Measurements from ENCODE around the gene METTL2A. TPM values are rescaled to one million over a fixed set of nuclear protein-coding genes. Genes with fewer than 3 reads are reported as not detected.

Gene METTL2A, protein sequence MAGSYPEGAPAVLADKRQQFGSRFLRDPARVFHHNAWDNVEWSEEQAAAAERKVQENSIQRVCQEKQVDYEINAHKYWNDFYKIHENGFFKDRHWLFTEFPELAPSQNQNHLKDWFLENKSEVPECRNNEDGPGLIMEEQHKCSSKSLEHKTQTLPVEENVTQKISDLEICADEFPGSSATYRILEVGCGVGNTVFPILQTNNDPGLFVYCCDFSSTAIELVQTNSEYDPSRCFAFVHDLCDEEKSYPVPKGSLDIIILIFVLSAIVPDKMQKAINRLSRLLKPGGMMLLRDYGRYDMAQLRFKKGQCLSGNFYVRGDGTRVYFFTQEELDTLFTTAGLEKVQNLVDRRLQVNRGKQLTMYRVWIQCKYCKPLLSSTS
- 15.6 and 31.9 TPM in 2 replicates for total RNA-seq

DNA sequence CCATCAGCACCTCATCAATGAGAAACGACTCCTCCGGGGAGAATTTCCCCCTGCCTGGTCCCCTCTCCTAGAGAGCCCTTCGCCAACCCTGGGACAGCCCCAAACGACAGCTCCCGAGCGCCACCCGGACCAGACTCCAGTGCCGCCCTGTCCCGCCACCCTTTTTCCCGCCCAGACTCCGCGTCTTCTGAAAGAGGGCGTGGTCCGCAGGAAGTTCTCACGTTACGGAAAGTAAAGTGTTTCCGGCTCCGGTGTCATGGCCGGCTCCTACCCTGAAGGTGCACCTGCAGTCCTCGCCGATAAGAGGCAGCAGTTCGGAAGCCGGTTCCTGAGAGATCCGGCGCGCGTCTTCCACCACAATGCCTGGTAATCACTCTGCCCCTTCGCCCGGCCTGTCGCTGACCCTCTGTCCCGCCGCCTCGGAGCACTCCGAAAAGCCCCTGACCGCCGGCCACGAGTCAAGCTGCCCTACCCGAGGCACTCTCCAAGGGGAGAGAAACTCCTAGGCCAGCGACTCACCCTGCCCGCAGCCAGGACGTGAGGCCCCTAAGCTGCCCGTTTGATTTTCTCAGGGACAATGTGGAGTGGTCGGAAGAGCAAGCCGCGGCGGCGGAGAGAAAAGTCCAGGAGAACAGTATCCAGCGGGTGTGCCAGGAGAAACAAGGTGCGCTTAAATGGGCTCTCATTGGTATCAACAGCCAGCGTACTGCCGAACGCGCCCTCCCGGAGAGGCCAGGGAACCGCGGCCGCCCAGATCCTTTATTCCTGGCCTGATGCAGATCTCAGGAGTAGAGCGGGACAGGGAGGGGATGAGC lies at the start of gene METTL2A:
TSS of gene METTL2A (plus strand) at position 251 of the 815 bp plus-strand sequence. CDS start at position 257, 6 bp downstream.
- TF ChIP-seq, protein P1, sequence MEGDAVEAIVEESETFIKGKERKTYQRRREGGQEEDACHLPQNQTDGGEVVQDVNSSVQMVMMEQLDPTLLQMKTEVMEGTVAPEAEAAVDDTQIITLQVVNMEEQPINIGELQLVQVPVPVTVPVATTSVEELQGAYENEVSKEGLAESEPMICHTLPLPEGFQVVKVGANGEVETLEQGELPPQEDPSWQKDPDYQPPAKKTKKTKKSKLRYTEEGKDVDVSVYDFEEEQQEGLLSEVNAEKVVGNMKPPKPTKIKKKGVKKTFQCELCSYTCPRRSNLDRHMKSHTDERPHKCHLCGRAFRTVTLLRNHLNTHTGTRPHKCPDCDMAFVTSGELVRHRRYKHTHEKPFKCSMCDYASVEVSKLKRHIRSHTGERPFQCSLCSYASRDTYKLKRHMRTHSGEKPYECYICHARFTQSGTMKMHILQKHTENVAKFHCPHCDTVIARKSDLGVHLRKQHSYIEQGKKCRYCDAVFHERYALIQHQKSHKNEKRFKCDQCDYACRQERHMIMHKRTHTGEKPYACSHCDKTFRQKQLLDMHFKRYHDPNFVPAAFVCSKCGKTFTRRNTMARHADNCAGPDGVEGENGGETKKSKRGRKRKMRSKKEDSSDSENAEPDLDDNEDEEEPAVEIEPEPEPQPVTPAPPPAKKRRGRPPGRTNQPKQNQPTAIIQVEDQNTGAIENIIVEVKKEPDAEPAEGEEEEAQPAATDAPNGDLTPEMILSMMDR (conservative IDR thresholded peaks at IDR 0.05; ENCODE audit: low read depth, low read length) = peak; percentile 39
- peak; percentile 48 for DNase-seq (ENCODE audit: low read depth)
- H3K4me3 ChIP-seq (ENCODE audit: low read depth, low read length) = peak within 1 kb of the TSS; percentile 81

DNA sequence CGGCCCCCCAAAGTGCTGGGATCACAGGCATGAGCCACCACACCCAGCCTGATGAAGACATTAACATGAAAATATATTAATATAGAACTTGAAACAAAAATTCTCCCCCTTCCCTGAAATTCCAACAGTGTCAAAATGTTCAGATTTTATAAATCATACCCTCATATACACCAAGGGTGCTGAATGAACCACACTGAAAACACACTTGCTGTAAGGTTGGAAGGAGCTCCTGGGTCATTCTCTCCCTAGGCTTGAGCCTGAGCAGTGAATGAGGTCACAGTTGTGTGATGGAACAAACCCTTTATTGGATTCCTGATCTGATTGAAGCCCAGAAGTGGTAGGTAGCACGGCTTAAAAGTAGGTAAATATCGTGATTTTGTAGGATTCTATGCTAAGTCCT lies 43.4 kb upstream of the METTL2A start, which contains the start of gene EFCAB3:
TSS of gene EFCAB3 (plus strand) at position 301 of the 400 bp plus-strand sequence. CDS start 2,427 bp downstream, outside the sequence.
- DNase-seq (ENCODE audit: low read depth) = no peak
- TF ChIP-seq, protein P1 (conservative IDR thresholded peaks at IDR 0.05; ENCODE audit: low read depth, low read length) = no peak
- no peak within 1 kb of the TSS for H3K4me3 ChIP-seq (ENCODE audit: low read depth, low read length)

DNA sequence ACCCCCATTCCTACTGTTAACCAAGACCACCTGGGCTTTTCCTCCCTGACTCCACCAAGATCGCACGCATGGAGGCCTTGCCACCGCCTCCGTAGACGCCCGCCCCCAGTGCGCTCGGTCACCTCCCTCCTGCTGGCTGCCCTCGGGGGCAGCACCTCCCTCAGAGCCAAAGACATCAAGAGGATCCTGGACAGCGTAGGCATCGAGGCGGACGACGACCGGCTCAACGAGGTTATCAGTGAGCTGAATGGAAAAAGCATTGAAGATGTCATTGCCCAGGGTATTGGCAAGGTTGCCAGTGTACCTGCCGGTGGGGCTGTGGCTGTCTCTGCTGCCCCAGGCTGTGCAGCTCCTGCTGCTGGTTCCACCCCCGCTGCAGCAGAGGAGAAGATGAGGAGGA lies 42.1 kb upstream of the METTL2A start:
- no peak overlapping the region for H3K4me3 ChIP-seq (ENCODE audit: low read depth, low read length)
- TF ChIP-seq, protein P1 (conservative IDR thresholded peaks at IDR 0.05; ENCODE audit: low read depth, low read length) = no peak
- DNase-seq (ENCODE audit: low read depth) = no peak

DNA sequence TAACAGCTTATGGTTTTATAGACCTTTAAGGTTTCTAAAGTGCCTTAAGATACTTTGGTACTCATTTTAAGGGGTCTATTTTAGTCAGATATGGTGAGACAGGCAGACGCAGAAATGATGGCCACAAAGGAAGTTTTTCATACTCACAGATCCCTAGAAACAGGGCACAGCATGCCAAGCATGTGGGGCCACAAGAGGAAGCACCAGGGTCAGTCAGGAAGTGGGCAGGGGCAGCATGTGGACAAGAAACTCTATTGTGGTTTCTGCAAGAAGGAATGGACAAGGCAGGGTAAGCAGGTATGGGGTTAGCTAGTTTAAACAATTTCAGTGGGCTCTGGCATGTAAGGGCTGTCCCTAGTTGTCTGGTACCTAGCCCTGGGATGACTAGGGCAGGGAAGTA lies 34.8 kb upstream of the METTL2A start:
- no peak overlapping the region for H3K4me3 ChIP-seq (ENCODE audit: low read depth, low read length)
- TF ChIP-seq, protein P1 (conservative IDR thresholded peaks at IDR 0.05; ENCODE audit: low read depth, low read length) = no peak
- no peak for DNase-seq (ENCODE audit: low read depth)

DNA sequence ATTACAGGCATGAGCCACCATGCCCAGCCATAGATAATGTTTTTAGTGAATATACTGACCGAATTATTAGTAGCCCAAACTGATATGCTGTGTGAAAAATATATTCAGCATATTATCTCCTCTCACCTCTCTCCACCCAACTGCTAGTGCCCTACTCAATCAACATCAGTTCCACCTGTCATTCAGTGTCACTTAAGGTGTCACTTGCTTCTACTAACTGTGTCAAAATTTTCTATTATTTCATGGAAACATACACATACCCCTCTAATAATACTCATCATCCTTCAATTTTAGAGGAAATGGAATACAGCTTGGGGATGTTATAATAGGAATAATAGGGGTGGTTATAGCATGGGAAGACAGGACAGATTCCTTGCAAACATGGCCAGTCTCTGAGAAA lies 30.8 kb upstream of the METTL2A start:
- no peak for DNase-seq (ENCODE audit: low read depth)
- TF ChIP-seq, protein P1 (conservative IDR thresholded peaks at IDR 0.05; ENCODE audit: low read depth, low read length) = no peak
- H3K4me3 ChIP-seq (ENCODE audit: low read depth, low read length) = no peak overlapping the region

DNA sequence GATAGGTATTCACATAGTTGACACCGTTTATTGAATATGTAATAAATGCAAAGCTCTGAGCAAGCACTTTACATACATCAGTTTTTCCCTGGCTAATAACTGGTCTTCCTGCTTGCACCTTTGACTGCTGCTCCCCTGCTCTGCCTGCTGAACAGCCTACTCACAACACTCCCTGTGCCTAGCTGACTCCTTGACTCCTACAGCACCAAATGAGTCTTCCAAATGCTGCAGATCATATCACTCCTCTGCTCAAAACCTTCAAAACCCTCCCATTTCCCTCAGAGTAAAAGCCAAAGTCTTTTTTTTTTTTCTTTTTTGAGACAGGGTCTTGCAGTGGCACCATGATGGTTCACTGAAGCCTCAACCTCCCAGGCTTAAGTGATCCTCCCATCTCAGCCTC lies 24.8 kb upstream of the METTL2A start:
- TF ChIP-seq, protein P1 (conservative IDR thresholded peaks at IDR 0.05; ENCODE audit: low read depth, low read length) = no peak
- DNase-seq (ENCODE audit: low read depth) = no peak
- no peak overlapping the region for H3K4me3 ChIP-seq (ENCODE audit: low read depth, low read length)
